ENCODE results near the gene TNS1. TPM values are rescaled to one million over a fixed set of nuclear protein-coding genes. Genes with fewer than 3 reads are reported as not detected.

TNS1 gene
- total RNA-seq, 4 donors from 2014 or later: 57.7 to 120 (median 95.7) TPM

DNA sequence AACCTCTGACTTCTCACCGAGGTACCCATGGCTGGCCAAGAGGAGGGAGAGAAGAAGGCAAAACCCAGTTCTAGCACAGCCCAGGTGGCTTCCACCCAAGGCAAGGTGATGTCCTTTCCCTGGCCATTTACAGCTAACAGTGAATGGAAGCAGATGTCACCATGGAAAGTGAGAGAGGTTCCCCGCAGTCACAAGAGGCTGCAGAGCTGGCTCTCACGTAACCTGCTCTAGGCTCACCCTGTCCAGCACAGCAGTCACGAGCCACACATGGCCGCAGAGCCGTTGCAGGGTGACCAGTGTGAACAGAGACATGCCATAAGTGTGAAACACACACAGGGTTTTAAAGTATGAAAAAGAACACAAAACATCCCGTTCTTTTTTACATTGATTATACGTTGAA lies 169.4 kb downstream of the TNS1 start:
- intact Hi-C loops (cut with DNase I; ENCODE audit: low total_unique reads): no loop called here
- TF ChIP-seq POLR2A (IDR thresholded peaks at IDR 0.05): no peak
- TF ChIP-seq, protein P1, sequence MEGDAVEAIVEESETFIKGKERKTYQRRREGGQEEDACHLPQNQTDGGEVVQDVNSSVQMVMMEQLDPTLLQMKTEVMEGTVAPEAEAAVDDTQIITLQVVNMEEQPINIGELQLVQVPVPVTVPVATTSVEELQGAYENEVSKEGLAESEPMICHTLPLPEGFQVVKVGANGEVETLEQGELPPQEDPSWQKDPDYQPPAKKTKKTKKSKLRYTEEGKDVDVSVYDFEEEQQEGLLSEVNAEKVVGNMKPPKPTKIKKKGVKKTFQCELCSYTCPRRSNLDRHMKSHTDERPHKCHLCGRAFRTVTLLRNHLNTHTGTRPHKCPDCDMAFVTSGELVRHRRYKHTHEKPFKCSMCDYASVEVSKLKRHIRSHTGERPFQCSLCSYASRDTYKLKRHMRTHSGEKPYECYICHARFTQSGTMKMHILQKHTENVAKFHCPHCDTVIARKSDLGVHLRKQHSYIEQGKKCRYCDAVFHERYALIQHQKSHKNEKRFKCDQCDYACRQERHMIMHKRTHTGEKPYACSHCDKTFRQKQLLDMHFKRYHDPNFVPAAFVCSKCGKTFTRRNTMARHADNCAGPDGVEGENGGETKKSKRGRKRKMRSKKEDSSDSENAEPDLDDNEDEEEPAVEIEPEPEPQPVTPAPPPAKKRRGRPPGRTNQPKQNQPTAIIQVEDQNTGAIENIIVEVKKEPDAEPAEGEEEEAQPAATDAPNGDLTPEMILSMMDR (IDR thresholded peaks at IDR 0.05): no peak
- DNase-seq (ENCODE audit: low spot score in 2 of 2): no peak
- H3K4me3 ChIP-seq (ENCODE audit: low read depth, poor library complexity, severe bottlenecking): no peak overlapping the region
- WGBS, 2 donors: 91 to 92% methylated on average over 8 of the region's 8 CpGs

- intact Hi-C loops (cut with DNase I; ENCODE audit: low total_unique reads): no loop called here
- no peak for DNase-seq (ENCODE audit: low spot score in 2 of 2)
- 89 to 93% methylated on average over 15 of the region's 15 CpGs for WGBS, 2 donors
- TF ChIP-seq, protein P1 (IDR thresholded peaks at IDR 0.05): no peak
- no peak for TF ChIP-seq POLR2A (IDR thresholded peaks at IDR 0.05)
- H3K4me3 ChIP-seq (ENCODE audit: low read depth, poor library complexity, severe bottlenecking): no peak overlapping the region
Observed at GRCh38 chr2:217832987-217833386, 169.8 kb downstream of the TNS1 start.

GRCh38 chr2:217832115-217832514 lies 170.7 kb downstream of the TNS1 start:
- H3K4me3 ChIP-seq (ENCODE audit: low read depth, poor library complexity, severe bottlenecking): no peak overlapping the region
- intact Hi-C loops (cut with DNase I; ENCODE audit: low total_unique reads): no loop called here
- DNase-seq (ENCODE audit: low spot score in 2 of 2): no peak
- whole genome bisulfite sequencing, 2 donors: 87 to 93% methylated on average over 4 to 5 of the region's 5 CpGs
- no peak for TF ChIP-seq POLR2A (IDR thresholded peaks at IDR 0.05)
- TF ChIP-seq, protein P1 (IDR thresholded peaks at IDR 0.05): no peak

GRCh38 chr2:217831306-217831705 lies 171.5 kb downstream of the TNS1 start:
- TF ChIP-seq, protein P1 (IDR thresholded peaks at IDR 0.05): no peak
- TF ChIP-seq POLR2A (IDR thresholded peaks at IDR 0.05): no peak
- intact Hi-C loops (cut with DNase I; ENCODE audit: low total_unique reads): no loop called here
- no peak overlapping the region for H3K4me3 ChIP-seq (ENCODE audit: low read depth, poor library complexity, severe bottlenecking)
- DNase-seq (ENCODE audit: low spot score in 2 of 2): no peak
- WGBS, 2 donors: 82 to 83% methylated on average over 10 of the region's 10 CpGs

DNA sequence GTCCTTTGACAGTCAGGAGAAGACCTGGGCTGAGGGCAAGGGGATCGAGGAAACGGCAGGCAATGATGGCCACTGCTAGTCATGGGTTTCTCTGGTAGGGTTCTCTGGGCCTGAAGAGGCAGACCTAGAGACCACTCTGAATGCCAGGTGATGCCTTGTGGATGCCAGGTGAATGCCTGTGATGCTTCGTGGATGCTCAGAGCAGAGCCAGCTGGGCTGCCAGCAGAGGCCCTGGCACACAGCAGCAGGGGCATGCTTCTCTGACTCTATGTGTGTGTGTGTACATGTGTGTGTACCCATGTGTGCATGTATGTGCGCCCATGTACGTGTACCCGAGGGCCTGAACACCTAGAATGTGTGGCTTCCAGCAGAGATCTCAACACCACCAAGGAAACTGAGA lies 172.0 kb downstream of the TNS1 start:
- no peak for DNase-seq (ENCODE audit: low spot score in 2 of 2)
- TF ChIP-seq, protein P1 (IDR thresholded peaks at IDR 0.05): no peak
- TF ChIP-seq POLR2A (IDR thresholded peaks at IDR 0.05): no peak
- WGBS, 2 donors: 76 to 93% methylated on average over 6 of the region's 6 CpGs
- intact Hi-C loops (cut with DNase I; ENCODE audit: low total_unique reads): no loop called here
- no peak overlapping the region for H3K4me3 ChIP-seq (ENCODE audit: low read depth, poor library complexity, severe bottlenecking)

DNA sequence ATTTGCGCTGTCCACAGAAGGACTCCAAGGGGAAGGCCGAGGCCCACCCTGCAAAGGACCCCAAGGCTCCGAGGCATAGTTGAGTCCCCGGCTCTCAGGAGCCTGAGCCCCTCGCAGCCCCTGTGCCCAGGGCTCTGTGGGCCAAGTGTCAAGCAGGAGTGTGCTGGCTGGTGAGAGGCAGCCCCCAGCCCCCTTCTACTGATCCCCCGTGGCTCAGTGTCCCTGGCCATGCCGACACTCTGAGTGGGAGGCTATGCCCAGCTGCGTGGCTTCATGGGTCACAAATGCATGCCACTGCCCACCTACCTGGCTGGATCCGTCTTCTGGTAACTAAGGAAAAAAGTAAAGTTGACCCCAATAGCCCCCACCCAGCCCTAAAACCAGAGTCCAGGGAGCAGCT lies 172.7 kb downstream of the TNS1 start:
- intact Hi-C loops (cut with DNase I; ENCODE audit: low total_unique reads): no loop called here
- 88 to 90% methylated on average over 4 to 8 of the region's 9 CpGs for WGBS, 2 donors
- TF ChIP-seq, protein P1 (IDR thresholded peaks at IDR 0.05): no peak
- no peak for TF ChIP-seq POLR2A (IDR thresholded peaks at IDR 0.05)
- no peak overlapping the region for H3K4me3 ChIP-seq (ENCODE audit: low read depth, poor library complexity, severe bottlenecking)
- DNase-seq (ENCODE audit: low spot score in 2 of 2): no peak

Data from lower leg skin (tissue), 4 donors.